PC-3 (cell line): ENCODE measurements around the gene TEX52.

ENCODE experiments used
- CTCF ChIP-seq: fragments of 300-600 bp; sonication (generic); conservative IDR thresholded peaks from 2 replicates; pipeline ENCODE4 v1.5.1; 2017; ENCODE audit warnings: antibody characterized with exemption, low read depth, mild to moderate bottlenecking, low read length
- EZH2 ChIP-seq: fragments of 300-600 bp; sonication (generic); IDR thresholded peaks from one replicate; pipeline ENCODE4 v1.6.1; 2017; ENCODE audit warnings: antibody characterized with exemption, mild to moderate bottlenecking, low read length; ENCODE audit not compliant: unreplicated experiment

GRCh38 chr12:2820432-2820831, 36.4 kb downstream of the TEX52 start:
- TF ChIP-seq CTCF: no peak
- no peak for TF ChIP-seq EZH2
